Stimulated activated CD4-positive, alpha-beta T cell treated with anti-CD3 and anti-CD28 coated beads, Interleukin-12 subunit alpha, Interleukin-12 subunit beta, amount 100 ng/mL, for 48 hours (primary cell): ENCODE measurements around the gene MAP4K2.
"Not testable (repeated sequence)": the region's sequence is repeated elsewhere in the genome, so short reads cannot be mapped to it uniquely, and the experiment has no call there.

Experiments used
- DNase-seq, 3 donors: peaks; one replicate each; pipeline ENCODE4 v3.0.0-alpha.2; 2020; ENCODE audit warnings: low read depth in 2 of 3, low spot score in 1 of 3

Gene MAP4K2

GRCh38 chr11:64838600-64839334 is 35.8 kb upstream of the MAP4K2 start:
- DNase-seq = no peak

DNA sequence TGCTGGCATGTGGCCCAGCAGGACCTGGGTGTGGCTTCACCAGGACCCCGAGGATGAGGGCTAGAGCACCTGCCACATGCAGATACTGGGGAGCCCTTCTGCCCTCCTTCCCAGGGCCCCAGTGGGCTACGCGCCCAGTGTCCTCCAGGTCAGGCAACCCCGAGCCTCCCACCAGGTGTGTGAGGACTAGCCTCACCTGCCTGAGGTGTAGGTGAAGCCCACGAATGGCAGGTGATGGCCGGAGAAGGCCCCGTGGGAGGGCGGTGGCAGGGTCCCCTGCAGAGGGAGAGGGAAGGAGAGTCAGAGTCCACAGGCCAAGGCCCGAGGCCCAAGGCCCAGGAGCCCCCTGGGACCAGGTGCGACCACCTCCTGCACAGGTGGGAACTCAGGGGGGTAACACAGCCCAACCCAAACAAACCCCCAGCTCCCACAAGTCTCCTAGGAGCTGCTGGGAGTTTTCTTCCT is 34.9 kb upstream of the MAP4K2 start:
- DNase-seq = no peak

DNA sequence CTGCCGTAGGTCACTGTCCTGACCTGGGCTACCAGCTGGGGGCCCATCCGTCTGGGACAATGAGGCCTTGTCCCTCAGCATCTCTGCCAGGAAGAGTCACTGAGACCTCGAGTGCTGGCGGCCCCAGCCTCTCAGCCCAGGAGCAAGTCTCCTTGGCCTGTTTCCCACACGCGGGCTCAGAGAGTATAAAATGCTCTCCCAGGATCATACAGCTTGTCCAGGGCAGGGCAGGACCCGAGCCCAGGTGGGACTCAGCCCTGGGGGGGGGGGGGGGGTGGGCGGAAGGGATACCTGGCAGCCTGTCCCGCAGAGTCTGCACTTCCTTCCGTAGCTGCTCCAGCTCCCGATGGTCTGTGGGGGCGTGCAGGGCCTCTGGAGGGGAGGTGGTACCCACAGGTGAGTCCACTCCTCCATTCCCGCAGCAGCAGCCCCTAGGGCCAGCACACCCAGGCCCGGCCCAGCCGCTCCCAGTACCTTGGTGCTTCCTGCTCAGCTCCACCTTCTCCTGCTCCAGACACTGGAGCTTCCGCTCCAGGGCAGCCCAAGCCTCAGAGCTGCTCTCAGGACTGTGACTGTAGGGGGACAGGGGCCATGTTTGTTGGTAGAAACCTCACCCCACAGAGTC is 33.5 kb upstream of the MAP4K2 start:
- DNase-seq = no peak

GRCh38 chr11:64835616-64836447 is 32.8 kb upstream of the MAP4K2 start:
- no peak for DNase-seq

DNA sequence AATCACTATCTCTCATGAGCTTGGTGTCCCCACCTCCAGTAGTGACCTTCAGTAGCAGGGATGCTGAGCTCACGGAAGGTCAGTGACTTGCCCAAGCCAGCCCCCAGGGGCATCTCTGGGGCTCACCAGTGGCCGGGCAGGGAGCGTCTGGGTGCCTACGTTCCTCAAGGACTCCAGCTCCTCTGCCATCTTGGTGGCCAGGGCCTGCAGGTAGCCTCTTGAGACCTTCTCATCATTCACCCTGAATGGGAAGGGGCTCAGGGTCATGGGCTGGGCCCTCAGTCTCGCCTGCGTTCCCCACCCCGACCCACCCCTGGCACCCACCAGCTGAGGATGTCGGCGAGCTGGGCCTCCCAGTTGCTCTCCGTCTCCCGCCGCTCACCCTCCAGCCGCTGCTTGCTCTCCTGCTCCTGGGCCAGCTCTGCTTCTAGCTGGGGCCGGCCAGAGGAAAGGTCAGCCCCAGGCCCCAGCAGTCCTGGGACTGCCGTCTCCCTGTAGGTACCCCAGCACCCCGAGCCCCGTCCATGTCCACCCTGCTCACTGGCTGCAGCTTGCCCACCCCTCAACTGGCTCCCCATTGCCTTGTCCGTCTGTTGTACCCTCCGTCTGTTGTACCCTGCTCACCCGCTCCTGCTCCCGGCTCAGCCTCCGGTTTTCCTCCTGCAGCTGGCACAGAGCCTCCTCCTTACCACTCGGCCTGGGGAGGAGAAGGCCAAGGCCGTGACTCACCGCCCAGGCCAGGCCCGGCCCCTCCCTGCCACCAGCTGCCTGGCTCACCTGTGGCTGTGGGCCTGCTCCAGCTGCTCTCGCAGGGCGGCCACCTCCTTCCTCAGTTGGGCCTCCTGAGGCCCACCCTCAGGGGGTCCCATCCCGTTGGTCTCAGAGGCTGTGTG is 32.0 kb upstream of the MAP4K2 start:
- DNase-seq = no peak

GRCh38 chr11:64834031-64834722 is 31.2 kb upstream of the MAP4K2 start:
- DNase-seq = no peak

DNA sequence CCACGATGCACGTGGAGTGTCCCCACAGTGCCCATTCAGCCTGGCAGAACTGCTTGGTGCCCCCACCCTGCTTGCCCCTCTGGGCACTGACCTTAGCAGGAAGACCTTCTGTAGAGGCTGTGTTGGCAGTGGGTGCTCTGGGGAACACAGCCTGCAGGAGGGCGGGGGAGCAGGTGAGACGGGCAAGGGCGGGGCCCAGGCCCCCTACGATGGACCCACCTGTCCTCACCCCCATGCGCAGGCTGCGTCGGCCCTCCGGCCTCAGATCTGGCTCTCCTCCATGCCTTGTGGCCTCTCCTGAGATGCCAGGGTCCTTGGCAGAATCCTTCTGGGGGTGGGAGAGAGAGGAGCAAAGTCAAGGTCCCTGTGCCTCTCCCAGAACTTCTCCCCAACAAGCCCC is 30.5 kb upstream of the MAP4K2 start:
- no peak for DNase-seq

DNA sequence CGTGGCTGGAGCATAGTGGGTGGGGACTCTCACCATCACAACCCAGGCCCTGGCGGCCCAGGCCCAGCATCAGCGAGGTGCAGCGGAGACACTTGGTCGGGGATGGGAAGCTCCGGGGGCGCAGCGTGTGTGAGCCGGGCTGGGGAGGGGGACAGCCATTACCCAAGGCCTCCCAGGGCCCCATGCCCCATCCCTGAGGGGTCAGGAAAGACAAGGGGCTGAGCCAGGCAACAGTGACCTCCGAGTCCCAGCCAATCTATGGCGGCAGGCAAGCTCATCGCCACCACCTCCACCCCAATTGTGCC is 30.1 kb upstream of the MAP4K2 start:
- DNase-seq = no peak

DNA sequence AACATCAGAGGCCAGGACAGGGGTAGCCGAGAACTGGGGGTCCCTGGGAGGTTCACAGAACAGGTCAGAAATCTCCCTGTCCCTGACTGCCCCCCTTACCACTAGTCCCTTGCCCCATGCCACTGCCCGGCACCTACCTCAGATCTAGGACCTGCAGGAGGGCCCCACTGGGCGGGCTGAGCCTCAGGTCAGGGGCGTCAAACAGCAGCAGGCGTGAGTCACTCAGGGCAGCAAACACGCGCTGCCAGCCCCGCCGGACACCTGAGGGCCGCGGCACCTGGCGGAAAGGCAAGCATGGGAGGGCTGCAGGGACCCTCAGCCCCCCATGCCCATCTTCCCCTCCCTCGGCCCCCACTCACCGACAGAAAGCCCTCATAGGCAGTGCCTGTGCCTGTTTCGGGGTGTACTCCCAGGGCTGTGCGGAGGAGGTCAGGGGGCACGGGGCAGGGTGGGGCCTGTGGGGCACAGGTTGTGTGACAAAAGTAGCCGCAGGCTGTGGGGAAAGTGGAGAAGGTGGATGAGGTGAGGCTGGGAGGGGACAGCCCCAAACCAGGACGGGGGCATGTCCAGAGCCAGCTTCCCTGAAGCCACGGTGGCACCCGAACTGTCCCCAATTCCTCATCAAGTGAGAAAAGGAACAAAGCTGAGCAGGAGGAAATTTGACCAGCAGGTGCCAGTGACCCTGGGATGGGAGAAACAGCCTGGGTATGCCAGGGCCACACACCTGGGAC is 29.6 kb upstream of the MAP4K2 start:
- DNase-seq = no peak

GRCh38 chr11:64831411-64831891 is 28.4 kb upstream of the MAP4K2 start:
- DNase-seq = no peak

- no peak for DNase-seq
Observed at GRCh38 chr11:64829536-64830251, 26.7 kb upstream of the MAP4K2 start.

DNA sequence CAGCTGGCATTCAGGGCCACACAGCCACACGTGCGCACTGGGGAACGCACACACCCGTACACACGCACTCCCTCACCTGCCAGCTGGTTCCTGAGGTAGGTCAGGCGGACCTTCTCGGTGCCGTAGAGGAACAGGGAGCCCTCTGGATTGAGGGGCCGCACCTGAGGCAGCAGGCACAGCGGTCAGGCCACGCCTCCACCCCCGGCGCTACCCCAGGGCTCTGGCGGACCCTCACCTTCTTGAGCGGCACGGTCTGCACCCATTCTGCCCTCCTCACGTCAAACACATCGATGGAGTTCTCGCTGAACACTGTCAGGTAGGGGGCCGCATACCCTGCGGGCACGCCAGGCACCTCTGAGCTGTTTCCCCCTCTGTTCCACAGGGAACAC is 24.4 kb upstream of the MAP4K2 start:
- DNase-seq = no peak

DNA sequence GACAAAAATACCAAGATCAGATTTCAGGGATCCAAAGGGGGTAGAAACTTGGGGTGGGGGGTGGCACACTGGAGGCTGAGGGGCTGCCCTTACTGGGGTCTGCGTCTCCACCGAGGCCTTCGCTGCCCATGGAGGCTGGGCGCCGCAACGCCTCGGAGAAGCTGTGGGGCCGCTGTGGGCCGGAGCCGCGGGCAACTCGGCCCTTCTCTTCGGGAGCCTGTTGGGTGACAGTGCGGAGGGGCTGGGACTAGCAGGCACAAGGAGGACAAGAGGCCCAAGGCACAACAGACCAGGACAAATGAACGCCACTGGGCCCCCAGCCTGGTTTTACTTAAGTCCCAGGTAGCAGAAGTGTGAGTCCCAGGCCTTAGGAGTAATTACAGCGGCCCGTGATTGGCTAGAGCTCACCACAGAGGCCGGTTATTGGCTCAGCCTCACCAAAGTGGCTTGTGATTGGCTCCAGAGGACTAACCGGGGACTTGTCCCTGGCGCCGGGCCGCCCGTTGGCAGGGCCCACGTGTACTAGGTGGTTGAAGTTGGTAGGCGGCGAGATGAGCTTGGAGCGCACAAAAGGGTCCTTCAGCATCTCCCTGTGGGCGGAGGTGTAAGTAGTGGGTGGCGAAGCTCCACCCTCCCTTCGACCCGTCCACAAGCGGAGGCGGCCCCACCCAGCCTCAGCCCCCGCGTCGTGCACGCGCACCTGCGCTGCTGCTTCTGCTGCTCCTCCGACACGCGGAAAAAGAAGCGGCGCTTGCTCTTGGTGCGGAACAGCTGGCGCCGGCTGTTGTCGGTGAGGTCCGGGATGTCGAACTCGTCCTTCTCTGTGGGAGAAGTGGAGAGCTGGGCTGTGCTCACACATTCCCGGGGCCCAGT is 23.8 kb upstream of the MAP4K2 start:
- no peak for DNase-seq

DNA sequence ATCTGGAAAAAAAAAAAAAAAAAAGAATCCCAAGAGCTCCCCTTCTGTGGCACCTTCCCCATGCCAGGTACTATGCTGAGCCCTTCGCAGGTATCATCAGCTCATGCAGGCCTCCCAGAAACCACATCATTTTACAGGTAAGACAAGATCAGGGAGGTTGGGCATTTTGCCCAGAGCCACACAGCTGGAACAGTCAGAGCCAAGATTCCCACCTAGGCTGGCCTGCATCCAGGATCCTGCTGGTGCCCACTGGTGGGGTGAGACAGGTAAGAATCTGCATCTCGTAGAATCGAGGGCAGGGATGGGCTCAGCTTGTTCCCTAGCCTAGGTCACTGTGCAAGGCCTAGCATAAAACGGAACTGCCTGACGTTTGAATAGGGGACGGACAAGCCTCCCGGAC is 23.0 kb upstream of the MAP4K2 start:
- no peak for DNase-seq

GRCh38 chr11:64823568-64824119 is 20.6 kb upstream of the MAP4K2 start:
- no peak for DNase-seq

DNA sequence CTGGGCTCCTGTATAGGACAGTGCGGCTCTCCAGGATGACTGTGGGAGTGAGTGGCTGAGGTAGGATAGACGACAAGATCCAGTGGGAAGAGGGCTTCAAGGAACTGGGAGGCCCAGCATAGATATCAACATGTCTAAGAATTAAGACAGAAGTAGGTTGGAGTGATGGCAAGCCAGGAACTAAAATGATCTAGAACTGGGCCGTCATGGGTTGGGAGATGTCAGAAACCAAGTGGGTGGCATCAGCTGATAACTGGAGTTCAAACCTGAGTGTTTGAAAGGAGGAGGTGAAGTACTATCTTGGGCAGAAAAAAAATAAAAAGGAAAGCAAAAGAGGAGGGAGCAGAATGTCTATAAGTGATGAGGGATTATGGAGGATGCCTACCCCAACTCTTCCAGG is 14.5 kb upstream of the MAP4K2 start:
- DNase-seq = no peak

GRCh38 chr11:64815433-64815832 is 12.4 kb upstream of the MAP4K2 start:
- DNase-seq = not testable (repeated sequence)

GRCh38 chr11:64814712-64815187 is 11.7 kb upstream of the MAP4K2 start:
- DNase-seq = no peak
